Activated CD4-positive, alpha-beta T cell treated with anti-CD3 and anti-CD28 coated beads, Interleukin-2, Interleukin-6, amounts not matched to agents 100 ng/mL and 50 ng/mL, durations not matched to agents 16 hours and 8 hours (primary cell): Measurements from ENCODE around the gene VTI1A.
"Not testable (repeated sequence)": the region's sequence is repeated elsewhere in the genome, so short reads cannot be mapped to it uniquely, and the experiment has no call there.

Experiments used
- DNase-seq: peaks from one replicate; pipeline ENCODE4 v3.0.0-alpha.2; 2020

Gene VTI1A

DNA sequence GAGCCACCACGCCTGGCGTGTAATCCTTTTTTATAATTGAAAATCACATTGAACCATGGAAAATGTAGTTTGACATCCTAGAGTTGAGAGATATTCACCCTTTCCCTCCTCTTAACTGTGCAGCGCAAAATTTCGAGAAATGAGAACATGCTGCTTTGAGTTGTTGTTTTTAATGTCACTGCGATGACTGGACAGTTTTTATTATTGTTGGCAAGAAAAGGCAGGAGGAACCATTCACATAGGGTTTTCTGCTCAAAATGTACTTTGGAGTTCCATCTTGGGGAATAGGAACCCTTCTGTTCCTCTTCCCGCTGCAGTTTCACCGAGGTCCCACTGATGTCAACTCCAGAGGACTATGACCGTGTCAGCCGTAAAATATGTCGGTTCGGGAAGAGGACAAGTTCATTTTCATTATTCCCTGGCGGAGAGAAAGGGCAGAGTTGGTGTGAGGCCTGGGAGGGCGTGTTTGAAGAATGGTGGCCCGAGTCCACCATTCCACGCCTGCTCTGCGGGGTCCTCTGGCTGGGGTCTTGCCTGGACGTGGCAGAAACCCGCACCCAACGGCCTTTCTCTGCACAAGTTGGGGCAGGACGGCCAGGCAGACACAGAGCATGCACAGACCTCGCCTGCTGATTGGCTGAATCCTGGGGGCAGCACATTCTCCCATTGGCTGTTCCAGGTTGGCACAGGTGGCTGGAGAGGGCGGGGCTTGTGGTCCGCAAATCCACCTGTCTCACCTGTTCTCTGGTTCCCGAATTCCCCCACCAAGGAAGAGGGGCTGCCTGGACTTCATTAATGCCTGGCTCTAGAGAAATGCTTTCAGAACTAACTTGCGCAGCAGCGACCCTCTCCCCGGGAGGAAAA, 397.9 kb downstream of the VTI1A start:
- DNase-seq: no peak

DNA sequence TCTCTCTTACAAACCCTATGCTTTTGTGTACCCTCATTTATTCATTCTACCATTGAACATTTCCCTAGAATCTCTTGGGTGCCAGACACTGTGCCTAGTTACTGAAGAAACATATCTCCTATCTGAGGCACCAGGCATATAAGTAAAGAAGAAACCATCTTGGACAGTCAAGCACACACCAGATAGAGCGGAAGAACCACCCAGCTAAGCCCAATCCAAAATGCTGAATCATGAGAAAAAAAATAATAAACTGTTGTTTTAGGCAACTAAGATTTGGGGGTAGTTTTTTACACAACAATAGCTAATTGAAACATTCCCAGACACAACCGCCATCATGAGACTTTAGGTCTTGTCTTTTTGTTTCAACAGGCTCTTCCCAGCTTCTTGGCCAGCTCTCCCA, 400.8 kb downstream of the VTI1A start:
- DNase-seq: no peak

DNA sequence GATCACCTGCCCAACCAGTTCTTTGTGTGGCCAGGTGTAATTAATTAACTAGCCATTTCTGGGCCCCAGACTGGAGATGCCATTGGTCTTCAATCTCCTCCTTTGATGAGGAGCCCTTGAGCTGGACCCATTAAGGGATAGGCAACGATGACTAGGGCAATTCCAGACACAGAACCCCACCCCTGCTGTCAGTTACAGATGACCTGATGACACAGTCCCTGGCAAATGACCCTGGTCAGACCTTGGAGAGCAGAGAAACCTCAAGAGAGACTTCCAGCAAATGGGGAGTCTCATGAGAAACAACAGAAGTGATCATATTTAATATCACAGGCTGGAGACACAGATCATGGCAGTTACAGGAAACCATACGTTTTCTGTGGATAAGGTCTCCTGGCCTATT, 401.2 kb downstream of the VTI1A start:
- no peak for DNase-seq

DNA sequence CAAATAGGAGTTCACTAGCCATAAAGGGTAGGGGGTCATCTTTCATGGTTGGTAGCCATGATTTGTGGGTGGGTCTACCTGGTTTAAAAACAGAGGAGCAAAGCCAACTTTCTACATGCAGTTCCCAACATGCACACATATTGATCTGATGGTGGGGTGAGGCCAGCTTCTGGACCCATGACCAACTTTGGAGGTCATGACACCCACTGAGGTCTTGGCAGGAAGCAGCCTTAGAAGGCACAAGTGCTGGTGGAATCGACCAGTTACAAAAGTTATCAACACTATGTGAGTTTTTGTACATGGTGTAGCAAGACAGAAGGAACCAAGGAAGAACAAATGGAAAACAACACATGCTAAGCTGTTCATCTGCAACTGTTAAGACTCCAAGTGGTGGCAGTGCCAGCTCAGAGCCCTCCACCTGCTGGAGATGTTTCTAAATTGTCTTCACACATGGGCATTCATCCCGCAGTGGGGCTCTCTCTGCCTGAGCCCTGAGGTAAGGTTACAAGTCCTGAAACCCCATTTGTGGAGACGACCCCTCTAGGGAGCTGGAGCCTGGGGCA, 401.9 kb downstream of the VTI1A start:
- DNase-seq: no peak

DNA sequence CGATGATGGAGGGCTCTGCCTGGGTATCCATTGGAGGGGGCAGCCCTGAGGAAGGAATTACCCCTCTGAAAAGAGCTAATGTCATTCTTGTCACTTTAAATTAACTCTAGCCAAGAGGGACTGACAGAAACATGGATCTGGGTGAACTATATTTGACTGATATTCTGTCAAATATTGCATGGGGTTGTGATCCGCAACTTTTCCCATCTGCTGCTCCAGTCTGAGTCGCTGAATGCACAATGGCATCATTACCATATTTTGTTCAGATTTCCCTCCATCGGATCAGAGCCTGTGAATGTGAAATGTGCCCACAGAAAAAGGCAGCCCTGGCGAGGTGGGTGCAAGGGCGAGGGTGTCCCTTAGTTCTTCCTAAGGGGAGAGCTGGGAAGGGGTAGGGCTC, 402.5 kb downstream of the VTI1A start:
- no peak for DNase-seq

DNA sequence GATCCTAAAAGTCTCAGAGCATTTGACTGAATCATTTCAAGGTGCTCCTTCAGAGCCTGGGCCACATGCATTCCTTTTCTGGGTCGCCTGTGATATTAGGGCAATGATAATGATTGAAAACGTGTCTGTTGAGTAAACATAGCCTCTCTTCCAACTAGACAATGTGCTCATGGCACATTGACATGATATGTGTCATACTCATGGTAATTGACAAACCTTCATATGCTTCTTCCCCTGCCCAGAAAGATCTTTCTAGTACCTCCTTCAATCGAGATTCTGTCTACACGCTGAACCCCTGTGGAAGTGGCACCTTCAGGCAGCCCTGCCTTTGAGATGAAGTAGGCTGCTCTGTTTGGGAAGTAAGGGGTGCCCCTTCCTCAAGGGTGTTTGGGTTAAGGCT, 404.2 kb downstream of the VTI1A start:
- DNase-seq: no peak

DNA sequence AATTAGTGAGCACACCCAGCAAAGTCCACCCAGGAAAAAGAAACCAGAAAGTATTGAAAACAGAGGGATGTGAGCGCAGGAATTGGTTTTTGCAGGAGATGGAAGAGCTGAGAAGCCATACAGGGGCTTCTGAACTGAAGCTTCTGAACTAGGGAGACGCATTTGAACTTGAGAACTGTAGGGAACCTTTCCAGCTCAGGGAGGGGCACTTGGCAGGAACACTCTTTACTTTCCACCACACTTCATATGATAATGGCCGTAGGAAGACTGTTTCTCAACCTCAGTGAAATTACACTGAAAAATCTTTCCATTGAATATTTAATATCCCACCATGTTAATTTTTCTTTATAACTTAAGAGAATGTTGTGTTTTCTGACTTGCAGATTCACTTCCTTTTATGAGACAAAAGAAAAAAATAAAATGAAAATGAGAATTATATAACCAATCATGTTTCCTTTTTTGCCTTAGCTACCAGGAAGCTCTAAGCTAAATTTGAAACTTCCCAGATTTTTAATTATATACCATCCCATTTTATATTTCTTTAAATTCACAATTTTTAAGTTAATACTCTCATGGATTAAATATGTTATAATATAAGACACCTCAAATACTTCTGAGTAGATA, 404.7 kb downstream of the VTI1A start:
- no peak for DNase-seq

DNA sequence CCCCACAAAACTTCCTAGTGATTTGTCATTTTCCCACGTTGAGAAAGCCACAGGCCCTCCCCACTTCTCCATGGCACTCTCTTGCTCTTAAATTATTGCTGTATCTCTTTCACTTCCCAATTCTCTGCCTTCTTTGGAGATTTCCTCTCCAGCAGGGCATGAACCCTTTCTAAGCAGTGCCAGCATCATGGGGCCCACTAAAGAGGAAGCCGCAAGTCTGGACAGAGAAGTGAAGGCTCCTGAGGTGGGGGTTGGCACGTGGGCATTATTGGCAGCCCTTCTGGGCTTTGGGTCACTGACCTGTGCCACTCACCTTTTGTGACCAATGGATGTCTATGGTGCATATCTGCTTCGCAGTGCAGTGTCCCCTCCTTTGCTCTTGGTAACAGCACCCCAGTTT, 405.3 kb downstream of the VTI1A start:
- DNase-seq: no peak

DNA sequence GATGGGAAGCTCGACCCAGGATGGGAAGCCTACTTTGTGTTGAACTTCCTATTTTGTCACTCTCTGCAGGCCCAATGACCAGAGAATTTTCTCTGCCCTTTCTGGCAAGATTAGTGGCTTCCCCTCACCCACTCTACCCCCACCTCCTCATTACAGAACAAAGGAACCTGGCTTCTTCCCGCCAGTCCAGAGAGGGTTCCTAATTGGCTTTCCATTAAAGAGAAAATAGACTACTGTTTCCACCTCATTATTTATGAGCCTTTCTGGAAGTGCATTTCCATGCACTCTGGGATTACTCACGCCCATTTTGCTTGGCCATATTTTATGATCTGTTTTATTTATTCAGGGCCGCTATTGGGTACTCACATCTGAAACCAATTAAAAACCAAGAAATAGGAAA, 408.1 kb downstream of the VTI1A start:
- no peak for DNase-seq

DNA sequence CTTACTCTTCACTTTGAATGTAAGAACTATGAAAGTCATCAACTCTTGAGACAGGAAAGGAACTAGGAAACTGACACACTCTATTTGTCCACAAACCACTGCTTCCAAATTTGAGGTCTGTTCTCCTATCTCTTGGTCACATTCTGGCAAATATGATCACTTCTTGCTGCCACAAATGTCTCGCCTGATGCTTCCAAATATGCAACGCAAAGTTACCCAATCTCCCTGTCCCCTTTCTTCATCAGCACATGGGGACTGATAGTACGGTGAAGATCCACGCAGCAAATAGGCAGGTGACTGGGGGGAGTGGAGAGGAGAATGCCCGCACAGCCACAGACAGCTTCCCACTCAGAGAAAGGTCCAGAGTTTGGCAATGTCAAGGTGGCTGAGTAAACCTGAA, 410.5 kb downstream of the VTI1A start:
- no peak for DNase-seq

DNA sequence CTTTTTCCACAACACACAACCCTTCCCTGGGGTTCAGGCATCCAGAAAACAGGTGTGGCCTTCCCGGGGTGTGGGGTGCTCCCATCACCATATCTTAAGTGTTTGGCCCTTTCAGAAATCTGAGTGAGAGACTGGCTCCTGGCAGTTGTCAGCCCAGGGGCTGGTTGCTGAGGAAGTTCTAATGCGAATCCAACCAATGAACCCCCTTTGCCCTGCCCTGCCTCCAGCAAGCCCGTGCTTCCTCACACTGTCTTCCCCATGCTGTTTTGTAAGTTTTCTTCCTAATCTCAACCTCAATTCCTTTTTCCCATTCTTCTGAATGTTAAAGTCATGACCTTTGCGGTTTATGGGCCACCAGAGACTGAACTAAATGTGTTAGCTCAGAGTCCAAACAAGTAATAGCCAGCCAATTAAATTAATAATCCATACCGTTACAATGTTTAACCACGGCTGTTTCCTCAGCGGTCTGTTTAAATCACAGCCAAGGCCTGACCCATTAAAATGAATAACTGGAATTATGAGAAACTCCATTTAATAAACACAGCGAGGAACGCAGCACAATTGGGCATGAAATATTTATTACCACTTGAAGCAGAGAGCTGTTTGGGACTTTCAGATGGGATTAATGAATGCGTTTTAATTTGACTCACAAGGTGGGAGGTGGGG, 412.1 kb downstream of the VTI1A start:
- DNase-seq: no peak

DNA sequence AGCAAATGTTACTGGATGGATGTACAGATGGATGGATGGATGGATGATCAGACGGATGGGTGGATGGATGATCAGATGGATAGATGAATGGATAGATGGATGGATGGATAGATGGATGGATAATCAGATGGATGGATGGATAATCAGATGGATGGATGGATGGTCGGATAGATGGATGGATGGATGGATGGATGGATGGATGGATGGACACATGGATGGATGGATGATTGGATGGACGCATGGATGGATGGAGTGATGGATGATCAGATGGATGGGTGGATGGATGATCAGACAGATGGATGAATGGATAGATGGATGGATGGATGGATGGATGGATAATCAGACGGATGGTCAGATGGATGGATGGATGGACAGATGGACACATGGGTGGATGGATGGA, 412.8 kb downstream of the VTI1A start:
- no peak for DNase-seq

DNA sequence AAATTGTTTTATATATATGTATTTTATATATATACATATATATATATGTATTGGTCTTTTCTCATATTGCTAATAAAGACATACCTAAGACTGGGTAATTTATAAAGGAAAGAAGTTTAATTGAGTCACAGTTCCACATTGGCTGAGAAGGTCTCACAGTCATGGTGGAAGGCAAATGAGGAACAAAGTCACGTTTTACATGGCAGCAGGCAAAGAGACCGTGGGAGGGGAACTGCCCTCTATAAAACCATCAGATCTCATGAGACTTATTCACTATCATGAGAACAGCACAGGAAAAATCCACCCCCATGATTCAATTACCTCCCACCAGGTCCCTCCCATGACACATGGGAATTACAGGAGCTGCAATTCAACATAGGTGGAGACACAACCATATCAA, 416.4 kb downstream of the VTI1A start:
- not testable (repeated sequence) for DNase-seq
